Transverse colon (tissue), 4 donors: Measurements from ENCODE around the gene DDIAS.

ENCODE experiments used
- CTCF ChIP-seq, 5 experiments: fragments of 200-600 bp in 3 of 5; fragments of 450-650 bp in 2 of 5; sonication (generic) in 3 of 5; IDR thresholded peaks; 1 replicate in 2 of 5; 2 replicates in 3 of 5; pipeline ENCODE4 v1.5.1; 2016 to 2017; ENCODE audit warnings: antibody characterized with exemption in 5 of 5, inconsistent platforms in 3 of 5, mild to moderate bottlenecking in 2 of 5, moderate library complexity in 1 of 5
- EP300 ChIP-seq: sonication (generic); formaldehyde crosslinking; IDR thresholded peaks from one replicate; pipeline ENCODE4 v1.6.1; 2017; ENCODE audit warnings: antibody characterized with exemption, low read depth
- POLR2A ChIP-seq: fragments of 450-650 bp; IDR thresholded peaks from one replicate; pipeline ENCODE4 v1.6.1; 2016; ENCODE audit warnings: antibody characterized with exemption, mild to moderate bottlenecking, moderate library complexity
- POLR2AphosphoS5 ChIP-seq, 3 donors: sonication (generic); formaldehyde crosslinking; IDR thresholded peaks; one replicate each; pipeline ENCODE4 v1.6.1; 2016; ENCODE audit warnings: antibody characterized with exemption in 3 of 3

- TF ChIP-seq CTCF (IDR thresholded peaks at IDR 0.05) (no peak), POLR2AphosphoS5 (IDR thresholded peaks at IDR 0.05) (no peak), POLR2A (no peak), EP300 (no peak)
These were observed 468 bp downstream of the DDIAS start for GRCh38 chr11:82901922-82902485.
